Cardiac muscle cell (in vitro differentiated cells and primary cell): ENCODE results near the gene RAI14. TPM values are rescaled to one million over a fixed set of nuclear protein-coding genes. Genes with fewer than 3 reads are reported as not detected.

Experiments used
- DNase-seq, 2 donors: peaks; one replicate each; pipeline versions ENCODE4 v3.0.0 to v3.0.0-alpha.2; 2010 to 2017; ENCODE audit warnings: low read depth in 1 of 2, low spot score in 1 of 2
- H3K27ac ChIP-seq: fragments of 200-600 bp; sonication (generic); 2 replicates; pipeline ENCODE4 v1.5.1; 2016
- H3K27me3 ChIP-seq: fragments of 200-600 bp; sonication (generic); 2 replicates; pipeline ENCODE4 v1.6.0; 2016; ENCODE audit warnings: control low read depth
- H3K36me3 ChIP-seq: fragments of 200-600 bp; sonication (generic); 2 replicates; pipeline ENCODE4 v1.5.1; 2016; ENCODE audit warnings: control low read depth
- H3K4me1 ChIP-seq: fragments of 200-600 bp; sonication (generic); 2 replicates; pipeline ENCODE4 v1.8.1; 2017; ENCODE audit warnings: low read depth, mild to moderate bottlenecking, mixed run types
- H3K4me3 ChIP-seq: fragments of 200-600 bp; sonication (generic); 2 replicates; pipeline ENCODE4 v1.5.1; 2016; ENCODE audit warnings: mild to moderate bottlenecking
- H3K9me3 ChIP-seq: fragments of 200-600 bp; sonication (generic); 2 replicates; pipeline ENCODE4 v1.5.1; 2017; ENCODE audit warnings: low read depth, mild to moderate bottlenecking, control low read depth
- CTCF ChIP-seq: IDR thresholded peaks from 2 replicates; pipeline ENCODE4 v1.5.1; 2012; ENCODE audit warnings: low read depth, mild to moderate bottlenecking, low read length
- polyA plus RNA-seq: library from polyadenylated mRNA; unstranded; fragments of >200 nt; fragmentation: Nextera tagmentation; extraction: Ambion mirVana; gene quantifications from 2 replicates; pipeline ENCODE4 v1.2.1, GENCODE V29; 2016
- total RNA-seq: library from RNA; depleted of rRNA; stranded (reverse); fragments of >200 nt; gene quantifications from 2 replicates; pipeline ENCODE4 v1.2.3, GENCODE V29; 2016

RAI14 gene
- total and polyA plus RNA-seq, 2 experiments from 2014 or later: 9.6 to 11.6 TPM

- H3K27me3 ChIP-seq: no peaks in the 10 kb centered on the region
- DNase-seq: no peak
- H3K4me3 ChIP-seq: no peak overlapping the region
- no peak for TF ChIP-seq CTCF
- H3K27ac ChIP-seq: peak overlapping the region; percentile 92
- peaks cover 33% of the 10 kb centered on the region for H3K4me1 ChIP-seq
- H3K36me3 ChIP-seq: no peaks in the 10 kb centered on the region
- H3K9me3 ChIP-seq: no peaks in the 10 kb centered on the region
Measured at GRCh38 chr5:34684980-34685352, 28.8 kb downstream of the RAI14 start.

- Histone ChIP-seq H3K27ac (peak overlapping the region; percentile 92), H3K4me1 (peaks cover 33% of the 10 kb centered on the region), H3K27me3 (no peaks in the 10 kb centered on the region), H3K4me3 (no peak overlapping the region), H3K9me3 (no peaks in the 10 kb centered on the region), H3K36me3 (no peaks in the 10 kb centered on the region)
- peak in 1 of 2 donors; percentile 80 for DNase-seq
- no peak for TF ChIP-seq CTCF
Measured at GRCh38 chr5:34685485-34686165, 29.5 kb downstream of the RAI14 start.

- peak overlapping the region; percentile 92 for H3K27ac ChIP-seq
- peaks cover 33% of the 10 kb centered on the region for H3K4me1 ChIP-seq
- TF ChIP-seq CTCF: no peak
- DNase-seq: peak; percentile 90 to 99
- H3K4me3 ChIP-seq: no peak overlapping the region
- no peaks in the 10 kb centered on the region for H3K9me3 ChIP-seq
- no peaks in the 10 kb centered on the region for H3K36me3 ChIP-seq
- no peaks in the 10 kb centered on the region for H3K27me3 ChIP-seq
Measured at GRCh38 chr5:34686762-34687268, 30.7 kb downstream of the RAI14 start.

- Histone ChIP-seq H3K27me3 (no peaks in the 10 kb centered on the region), H3K4me1 (peaks cover 33% of the 10 kb centered on the region), H3K9me3 (no peaks in the 10 kb centered on the region), H3K36me3 (no peaks in the 10 kb centered on the region), H3K27ac (peak overlapping the region; percentile 92), H3K4me3 (no peak overlapping the region)
- DNase-seq: peak in 1 of 2 donors; percentile 90
- no peak for TF ChIP-seq CTCF
Measured at GRCh38 chr5:34687269-34688011, 31.3 kb downstream of the RAI14 start.

GRCh38 chr5:34688015-34688810 lies 32.1 kb downstream of the RAI14 start:
- peaks cover 33% of the 10 kb centered on the region for H3K4me1 ChIP-seq

More at GRCh38 chr5:34688015-34688810, 32.1 kb downstream of the RAI14 start:
- Histone ChIP-seq H3K4me3 (no peak overlapping the region), H3K9me3 (no peaks in the 10 kb centered on the region), H3K36me3 (no peaks in the 10 kb centered on the region), H3K27me3 (no peaks in the 10 kb centered on the region), H3K27ac (peak overlapping the region; percentile 92)
- TF ChIP-seq CTCF: no peak
- DNase-seq: peak in 1 of 2 donors; percentile 70
